ENCODE results near the gene COL4A4.

DNA sequence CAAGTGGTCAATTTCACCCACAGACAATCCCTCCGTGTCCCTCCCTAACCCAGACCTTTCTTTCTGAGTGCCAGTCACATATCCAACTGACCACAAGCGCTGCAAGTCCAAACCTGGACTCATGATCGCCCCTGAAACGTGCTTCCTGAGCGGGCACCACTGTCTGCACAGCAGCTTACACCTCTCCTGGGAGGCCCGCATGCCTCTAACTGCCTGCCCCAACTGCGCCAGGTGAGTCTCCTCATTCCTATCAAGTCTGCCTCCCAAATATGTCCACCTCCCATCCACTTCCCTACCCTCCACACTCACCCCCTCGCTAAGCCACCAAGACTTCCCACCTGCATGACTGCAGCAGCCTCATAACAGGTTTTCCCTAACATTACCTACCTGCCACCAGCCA is 33.4 kb downstream of the COL4A4 start:
- TF ChIP-seq, protein P1, sequence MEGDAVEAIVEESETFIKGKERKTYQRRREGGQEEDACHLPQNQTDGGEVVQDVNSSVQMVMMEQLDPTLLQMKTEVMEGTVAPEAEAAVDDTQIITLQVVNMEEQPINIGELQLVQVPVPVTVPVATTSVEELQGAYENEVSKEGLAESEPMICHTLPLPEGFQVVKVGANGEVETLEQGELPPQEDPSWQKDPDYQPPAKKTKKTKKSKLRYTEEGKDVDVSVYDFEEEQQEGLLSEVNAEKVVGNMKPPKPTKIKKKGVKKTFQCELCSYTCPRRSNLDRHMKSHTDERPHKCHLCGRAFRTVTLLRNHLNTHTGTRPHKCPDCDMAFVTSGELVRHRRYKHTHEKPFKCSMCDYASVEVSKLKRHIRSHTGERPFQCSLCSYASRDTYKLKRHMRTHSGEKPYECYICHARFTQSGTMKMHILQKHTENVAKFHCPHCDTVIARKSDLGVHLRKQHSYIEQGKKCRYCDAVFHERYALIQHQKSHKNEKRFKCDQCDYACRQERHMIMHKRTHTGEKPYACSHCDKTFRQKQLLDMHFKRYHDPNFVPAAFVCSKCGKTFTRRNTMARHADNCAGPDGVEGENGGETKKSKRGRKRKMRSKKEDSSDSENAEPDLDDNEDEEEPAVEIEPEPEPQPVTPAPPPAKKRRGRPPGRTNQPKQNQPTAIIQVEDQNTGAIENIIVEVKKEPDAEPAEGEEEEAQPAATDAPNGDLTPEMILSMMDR (IDR thresholded peaks at IDR 0.05; ENCODE audit: borderline replicate concordance, extremely low read depth, low read length, poor library complexity, severe bottlenecking): no peak
- no peak for TF ChIP-seq EZH2 (IDR thresholded peaks at IDR 0.05; ENCODE audit: borderline replicate concordance, low read depth, low read length, severe bottlenecking)

All from DND-41 (cell line).